Esophagus squamous epithelium (tissue), 4 donors: ENCODE results near the gene HTRA2.

Experiments used
- POLR2A ChIP-seq, 4 donors: fragments of 450-650 bp; IDR thresholded peaks; one replicate each; pipeline ENCODE4 v1.6.1; 2017; ENCODE audit warnings: antibody characterized with exemption in 4 of 4, mild to moderate bottlenecking in 4 of 4, moderate library complexity in 3 of 4
- TF ChIP-seq, protein P1 (sequence below), 6 experiments: fragments of 450-650 bp in 4 of 6; fragments of 200-600 bp in 2 of 6; sonication (generic) in 2 of 6; IDR thresholded peaks; one replicate each; pipeline ENCODE4 v1.5.1; 2016 to 2019; ENCODE audit warnings: antibody characterized with exemption in 6 of 6, mild to moderate bottlenecking in 4 of 6, moderate library complexity in 4 of 6

DNA sequence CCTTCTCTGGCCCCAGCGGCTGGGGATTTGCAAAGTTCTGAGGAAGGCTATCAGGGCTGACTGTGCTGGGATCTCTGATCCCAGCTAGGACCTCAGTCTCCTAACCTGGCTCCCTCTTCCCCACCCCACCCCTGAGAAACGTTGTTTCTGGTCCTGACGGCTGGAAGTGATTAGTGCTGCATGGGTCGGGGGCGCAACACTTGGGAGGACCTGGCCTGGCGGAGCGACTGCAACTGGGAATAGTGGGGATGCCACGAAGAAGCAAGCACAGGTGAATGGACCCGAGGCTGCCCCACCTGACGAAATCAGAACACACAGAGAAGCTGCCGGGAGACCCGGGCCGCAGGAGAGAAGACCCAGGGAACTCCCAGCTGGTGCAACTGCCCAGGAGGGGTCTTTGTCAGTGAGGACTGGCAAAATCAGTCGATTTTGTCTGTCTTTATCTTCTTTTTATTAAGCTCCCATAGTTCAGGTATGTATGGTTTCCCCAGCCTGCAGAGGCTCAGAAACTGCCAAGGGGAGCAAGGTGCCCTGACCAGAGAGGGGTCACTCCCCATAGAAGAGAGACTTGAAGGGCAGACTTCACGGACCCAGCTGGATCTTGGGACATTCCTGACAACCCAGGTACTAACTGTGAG lies 29.7 kb upstream of the HTRA2 start:
- TF ChIP-seq, protein P1, sequence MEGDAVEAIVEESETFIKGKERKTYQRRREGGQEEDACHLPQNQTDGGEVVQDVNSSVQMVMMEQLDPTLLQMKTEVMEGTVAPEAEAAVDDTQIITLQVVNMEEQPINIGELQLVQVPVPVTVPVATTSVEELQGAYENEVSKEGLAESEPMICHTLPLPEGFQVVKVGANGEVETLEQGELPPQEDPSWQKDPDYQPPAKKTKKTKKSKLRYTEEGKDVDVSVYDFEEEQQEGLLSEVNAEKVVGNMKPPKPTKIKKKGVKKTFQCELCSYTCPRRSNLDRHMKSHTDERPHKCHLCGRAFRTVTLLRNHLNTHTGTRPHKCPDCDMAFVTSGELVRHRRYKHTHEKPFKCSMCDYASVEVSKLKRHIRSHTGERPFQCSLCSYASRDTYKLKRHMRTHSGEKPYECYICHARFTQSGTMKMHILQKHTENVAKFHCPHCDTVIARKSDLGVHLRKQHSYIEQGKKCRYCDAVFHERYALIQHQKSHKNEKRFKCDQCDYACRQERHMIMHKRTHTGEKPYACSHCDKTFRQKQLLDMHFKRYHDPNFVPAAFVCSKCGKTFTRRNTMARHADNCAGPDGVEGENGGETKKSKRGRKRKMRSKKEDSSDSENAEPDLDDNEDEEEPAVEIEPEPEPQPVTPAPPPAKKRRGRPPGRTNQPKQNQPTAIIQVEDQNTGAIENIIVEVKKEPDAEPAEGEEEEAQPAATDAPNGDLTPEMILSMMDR (IDR thresholded peaks at IDR 0.05), result no peak
- TF ChIP-seq POLR2A (IDR thresholded peaks at IDR 0.05), result no peak
